NOMO-1 treated with DMSO at 0.1 percent for 48 hours (cell line): ENCODE measurements around the gene CDKAL1.
A peak's percentile ranks its signal among the peaks of the same experiment; 100 is the strongest.
"Not testable (repeated sequence)": the region's sequence is repeated elsewhere in the genome, so short reads cannot be mapped to it uniquely, and the experiment has no call there.

Experiments used
- DNase-seq: peaks from one replicate; lab custom pipeline; 2025; ENCODE audit not compliant: unreplicated experiment; lab: John Stamatoyannopoulos, UW

Gene CDKAL1

DNA sequence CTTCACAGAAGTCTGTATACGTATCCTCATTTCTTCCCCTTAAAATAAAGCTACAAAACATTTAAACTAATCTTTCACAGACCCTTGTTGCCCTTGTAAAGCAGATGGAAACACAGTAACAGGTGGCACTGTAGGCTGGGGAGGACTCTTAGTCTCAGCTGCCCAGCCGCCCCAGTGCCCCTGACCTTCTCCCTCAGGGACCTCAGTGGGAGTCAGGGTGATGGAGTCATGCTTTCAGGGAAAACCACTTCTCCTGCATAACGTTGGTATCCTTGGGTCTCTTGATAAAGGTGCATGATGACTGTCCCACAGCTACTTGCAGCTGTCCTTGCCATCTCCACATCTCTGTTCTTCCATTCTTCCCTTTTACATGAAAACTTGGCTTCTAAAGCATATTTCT is 198.6 kb downstream of the CDKAL1 start:
- DNase-seq, result no peak

DNA sequence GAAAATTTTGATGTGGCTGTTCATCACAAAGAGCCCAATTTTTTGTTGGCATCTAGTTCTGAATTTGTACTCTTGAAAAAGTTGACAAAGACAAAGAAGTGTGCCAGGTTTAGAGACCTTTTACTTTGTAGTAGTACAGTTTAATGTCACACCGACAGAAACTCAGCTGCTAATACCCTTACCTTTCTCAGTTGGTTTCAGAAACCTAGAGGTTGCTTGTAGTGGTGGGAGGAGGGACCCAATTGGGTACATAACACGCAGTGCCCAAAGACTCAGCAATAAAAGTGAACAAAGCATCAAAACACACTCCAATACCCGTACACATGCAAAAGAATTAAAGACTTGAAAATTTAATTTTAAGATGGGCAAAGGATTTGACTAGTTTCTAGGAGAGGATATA is 203.7 kb downstream of the CDKAL1 start:
- DNase-seq, result no peak

DNA sequence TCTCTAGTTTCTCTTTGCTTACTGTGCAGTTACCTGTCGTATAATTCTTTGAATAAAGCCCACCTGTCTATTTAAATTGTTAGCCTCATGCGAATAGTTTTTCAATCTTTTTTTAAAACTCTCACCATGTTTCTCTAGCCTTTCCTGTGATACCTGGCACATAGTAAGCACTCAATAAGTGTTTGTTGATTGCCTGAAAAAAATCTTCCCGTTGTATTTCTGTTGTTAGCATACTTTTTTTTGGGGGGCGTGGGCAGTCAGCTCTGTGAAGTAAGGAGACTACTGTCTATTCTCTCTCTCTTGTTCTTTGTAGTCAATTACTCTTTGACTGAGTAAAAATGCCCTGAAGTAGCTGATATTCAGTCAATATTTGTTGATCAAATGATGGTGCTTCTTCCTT is 205.8 kb downstream of the CDKAL1 start:
- DNase-seq, result no peak

DNA sequence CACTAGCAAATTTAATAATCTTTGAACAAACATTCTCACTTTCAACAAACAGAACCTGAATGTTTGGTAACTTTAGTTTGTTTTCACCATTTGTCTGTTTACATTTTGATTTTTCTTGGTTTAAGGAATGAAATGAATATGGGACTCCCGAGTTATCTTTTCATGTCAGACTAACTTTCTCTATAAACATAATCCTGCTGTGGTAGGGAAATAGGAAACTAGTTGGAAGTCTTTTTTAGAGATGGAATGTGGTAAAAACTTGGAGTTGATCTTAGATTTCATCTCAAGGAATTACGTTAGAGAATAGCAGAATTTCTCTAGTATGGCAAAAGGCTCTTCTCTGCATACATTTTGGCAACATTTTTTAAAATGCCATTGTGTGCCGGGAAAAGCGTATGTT is 206.5 kb downstream of the CDKAL1 start:
- DNase-seq, result no peak

DNA sequence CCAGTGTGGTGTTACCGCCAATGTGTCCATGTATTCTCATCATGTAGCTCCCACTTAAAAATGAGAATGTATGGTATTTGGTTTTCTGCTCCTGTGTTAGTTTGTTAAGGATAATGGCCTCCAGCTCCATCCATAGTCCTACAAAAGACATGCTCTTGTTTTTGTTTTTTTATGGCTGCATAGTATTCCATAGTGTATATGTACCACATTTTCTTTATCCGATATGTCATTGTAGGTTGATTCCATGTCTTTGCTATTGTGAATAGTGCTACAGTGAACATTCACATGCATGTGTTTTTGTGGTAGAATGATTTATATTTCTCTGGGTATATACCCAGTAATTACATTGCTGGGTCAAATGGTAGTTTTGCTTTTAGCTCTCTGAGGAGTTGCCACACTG is 207.2 kb downstream of the CDKAL1 start:
- DNase-seq, result no peak

DNA sequence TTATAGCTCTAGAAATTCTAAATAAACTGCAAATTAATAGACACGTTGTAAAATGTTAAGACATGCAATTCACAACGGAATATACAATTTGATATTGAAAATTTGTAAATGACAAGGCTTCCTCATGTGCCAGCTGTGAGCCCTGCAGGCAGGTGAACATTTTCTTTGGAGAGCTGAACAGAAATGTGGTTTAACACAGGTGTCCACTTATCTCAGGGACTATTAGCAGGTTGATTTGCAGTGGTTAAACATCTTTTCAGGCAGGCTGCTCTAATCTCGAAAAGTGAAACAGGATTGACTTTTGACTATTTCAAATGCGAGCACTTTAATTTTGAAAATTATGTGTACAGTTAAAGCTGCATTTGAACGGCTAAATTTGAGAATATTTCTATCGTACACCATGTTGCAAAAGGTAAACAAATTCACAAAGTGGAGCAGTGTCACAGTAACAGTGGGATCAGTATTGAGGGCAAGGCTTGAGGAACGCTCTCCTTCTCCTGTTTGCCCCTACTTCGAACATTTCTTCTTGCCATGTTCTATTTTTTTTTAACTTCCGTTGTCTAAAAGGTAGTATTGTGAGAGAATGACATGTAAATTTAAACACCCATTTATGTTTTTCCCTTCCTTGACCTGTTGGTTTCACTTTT is 210.8 kb downstream of the CDKAL1 start:
- DNase-seq, result no peak

DNA sequence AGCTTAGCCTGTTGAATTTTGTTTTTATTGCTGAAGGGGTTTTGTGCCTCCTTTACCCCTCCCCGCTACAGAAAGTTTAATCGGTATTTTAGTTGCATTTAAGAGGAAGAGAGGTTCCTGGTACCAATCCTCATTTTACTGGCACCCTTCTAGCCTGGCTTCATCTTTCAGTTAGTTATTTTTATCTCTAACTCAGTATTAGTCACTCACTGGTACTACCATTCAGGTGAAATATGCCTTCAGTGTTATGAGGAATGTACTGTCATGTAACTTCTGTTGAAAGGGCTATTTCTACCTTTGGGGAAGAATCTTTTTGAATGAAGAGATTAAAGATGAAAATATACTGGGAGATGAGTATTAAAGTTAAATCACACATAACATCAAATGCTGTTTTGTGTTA is 211.8 kb downstream of the CDKAL1 start:
- no peak for DNase-seq

DNA sequence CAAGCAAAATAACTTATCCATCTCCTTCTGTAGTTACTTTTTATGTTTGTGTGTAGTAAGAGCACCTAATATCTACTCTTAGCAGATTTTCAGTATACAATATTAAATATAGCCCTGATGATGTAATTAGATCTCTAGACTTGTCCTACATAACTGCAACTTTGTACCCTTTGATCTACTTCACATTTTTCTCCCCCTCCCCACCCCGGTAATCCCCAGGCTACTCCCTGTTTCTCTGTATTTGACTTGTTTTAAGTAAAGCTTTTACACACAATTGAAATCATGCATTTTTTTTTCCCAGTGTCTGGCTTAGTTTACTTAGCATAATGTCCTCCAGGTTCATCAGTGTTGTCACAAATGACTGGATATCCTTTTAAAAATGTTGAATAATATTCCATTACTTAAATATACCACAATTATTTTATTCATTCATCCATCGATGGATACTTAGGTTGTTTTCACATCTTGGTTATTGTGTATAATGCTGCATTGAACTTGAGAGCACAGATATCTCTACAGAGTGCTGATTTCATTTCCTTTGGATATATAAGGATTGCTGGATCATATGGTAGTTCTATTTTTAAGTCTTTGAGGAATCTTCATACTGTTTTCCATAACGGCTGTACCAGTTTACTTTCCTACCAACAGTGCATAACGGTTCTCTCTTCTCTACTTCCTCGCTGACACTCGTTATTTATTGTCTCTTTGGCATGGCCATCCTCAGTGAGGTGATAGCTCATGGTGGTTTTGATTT is 212.7 kb downstream of the CDKAL1 start:
- no peak for DNase-seq

DNA sequence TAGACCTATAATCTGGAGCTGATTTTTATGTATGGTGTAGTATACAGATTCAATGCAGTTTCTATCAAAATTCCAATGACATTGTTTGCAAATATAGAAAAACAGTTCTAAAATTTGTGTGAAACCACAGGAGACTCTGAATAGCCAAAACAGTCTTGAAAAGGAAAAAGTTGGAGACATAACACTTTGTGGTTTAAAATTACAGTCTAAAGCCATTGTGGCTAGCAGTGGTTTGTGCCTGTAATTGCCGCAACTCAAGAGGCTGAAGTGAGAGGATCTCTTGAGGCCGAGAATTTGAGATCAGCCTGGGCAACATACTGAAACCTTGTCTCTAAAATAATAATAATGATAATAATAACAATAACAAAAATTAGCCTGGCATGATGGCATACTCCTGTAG is 213.7 kb downstream of the CDKAL1 start:
- DNase-seq, result no peak

DNA sequence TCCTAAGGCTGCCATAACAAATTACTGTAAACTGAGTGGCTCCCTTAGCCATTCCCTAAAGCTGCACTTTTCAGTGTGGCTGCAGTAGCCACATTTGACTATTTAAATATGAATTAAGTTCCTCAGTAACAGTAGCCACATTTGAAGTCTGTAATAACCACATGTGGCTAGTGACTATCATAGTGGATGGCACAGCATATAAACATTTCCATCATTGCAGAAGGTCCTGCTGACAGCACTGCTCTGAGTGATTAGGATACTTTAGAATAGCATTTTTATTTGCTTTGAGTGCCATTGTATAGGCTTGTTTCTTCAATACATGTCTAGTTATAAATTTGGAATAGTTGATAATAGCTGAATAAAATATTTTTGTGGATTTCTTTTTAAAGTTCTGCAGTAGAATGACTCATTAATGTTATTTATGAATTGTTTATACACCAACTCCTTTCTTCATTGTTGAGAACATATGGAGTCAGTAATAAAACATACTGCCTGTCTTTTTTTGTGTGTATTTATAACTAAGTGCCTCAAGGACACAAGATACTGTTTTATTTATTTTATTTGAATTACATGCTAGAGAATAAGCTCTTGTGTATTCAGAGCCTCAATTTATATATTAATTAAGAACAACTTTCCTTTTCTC is 217.2 kb downstream of the CDKAL1 start:
- DNase-seq, result no peak

DNA sequence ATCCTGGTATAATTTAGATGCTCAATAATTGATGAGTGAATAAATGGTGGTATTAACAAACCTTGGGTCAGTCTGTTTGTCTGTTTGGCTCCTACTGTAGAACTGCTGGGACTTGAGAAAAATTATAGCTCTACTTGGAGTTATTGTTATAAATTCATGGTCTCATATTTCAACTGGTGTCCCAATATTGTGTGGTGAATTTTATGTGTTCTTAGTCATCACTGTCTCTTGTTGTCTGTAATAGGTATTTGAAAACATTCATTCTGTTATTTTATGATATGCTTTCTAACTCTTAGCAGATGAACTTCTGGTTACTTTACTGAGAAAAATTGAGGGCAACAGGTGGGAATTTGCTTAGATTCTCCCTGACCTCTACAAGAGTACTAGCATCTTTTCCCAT is 221.4 kb downstream of the CDKAL1 start:
- DNase-seq, result no peak

DNA sequence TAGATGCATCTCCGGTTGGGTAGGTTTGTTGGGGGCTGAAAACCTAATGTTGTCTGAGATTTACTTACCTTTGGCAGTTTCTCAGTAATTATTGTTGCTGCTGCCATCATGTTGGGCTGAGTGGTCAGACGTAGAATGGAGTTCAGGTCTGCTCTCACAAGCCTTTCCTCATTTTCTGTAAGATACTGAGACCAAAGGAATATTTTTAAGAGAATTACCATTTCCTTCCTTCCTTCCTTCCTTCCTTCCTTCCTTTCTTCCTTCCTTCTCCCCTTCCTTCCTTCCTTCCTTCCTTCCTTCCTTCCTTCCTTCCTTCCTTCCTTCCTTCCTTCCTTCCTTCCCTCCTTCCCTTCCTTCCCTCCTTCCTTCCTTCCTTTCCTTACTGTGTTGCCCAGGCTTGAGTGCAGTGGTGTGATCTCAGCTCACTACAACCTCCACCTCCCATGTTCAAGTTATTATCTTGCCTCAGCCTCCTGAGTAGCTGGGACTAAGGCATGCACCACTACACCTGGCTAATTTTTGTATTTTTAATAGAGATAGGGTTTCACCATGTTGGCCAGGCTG is 222.4 kb downstream of the CDKAL1 start:
- not testable (repeated sequence) for DNase-seq

DNA sequence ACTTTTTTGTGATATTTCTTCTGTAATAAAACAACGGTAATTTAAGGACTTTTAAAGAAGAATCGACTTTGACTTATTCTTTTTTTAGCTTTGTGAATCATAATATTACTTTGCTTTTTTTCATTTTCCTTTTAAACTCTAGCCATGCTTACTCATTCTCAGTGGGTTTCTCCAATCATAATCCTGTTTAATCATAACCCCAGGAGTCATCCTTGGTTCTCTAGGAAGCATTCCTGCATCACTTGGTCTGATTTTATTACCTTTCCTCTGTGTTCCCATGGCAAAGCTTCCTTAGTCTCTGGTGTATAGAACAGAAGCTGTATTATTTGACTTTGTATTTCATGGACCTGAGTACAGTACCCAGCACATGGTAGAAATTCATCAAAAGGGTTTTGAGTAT is 223.5 kb downstream of the CDKAL1 start:
- DNase-seq, result no peak

DNA sequence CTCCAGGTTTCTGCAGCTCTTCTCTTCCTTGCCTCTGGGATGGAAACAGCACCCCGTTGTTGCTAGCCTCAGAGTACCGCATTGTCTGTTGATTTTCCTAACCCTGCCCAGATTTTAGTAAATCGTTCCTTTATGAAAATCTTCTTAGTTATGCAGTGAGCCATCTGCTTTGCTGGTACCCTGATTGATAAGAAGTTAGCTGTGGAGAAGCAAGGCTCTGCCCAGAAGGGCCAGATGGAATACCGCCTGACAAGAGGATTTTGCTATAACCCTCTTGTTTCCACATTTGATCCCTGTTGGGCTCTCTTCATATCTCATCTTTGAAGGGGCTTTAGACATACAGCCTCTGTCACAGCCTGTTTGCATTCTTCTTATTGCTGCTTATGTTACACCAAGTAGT is 229.0 kb downstream of the CDKAL1 start:
- DNase-seq, result no peak

DNA sequence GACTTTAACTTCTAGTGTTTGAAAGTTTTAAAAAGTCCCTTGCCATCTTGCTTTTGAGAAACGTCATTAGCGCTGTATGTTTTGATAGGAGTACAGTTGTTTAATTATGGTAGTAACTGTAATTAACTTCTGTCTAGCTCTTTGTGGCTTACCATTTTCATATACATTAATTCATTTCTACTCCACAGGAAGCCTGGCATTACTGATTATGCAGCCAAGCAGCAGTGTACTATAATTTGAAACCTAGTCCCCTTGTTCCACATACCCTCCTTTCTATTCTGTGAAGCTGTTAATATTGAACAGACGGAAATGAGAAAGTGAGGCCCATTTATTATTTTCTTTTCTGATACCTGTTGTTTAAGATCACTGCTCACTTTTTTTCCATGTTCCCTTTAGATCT is 235.4 kb downstream of the CDKAL1 start:
- no peak for DNase-seq

DNA sequence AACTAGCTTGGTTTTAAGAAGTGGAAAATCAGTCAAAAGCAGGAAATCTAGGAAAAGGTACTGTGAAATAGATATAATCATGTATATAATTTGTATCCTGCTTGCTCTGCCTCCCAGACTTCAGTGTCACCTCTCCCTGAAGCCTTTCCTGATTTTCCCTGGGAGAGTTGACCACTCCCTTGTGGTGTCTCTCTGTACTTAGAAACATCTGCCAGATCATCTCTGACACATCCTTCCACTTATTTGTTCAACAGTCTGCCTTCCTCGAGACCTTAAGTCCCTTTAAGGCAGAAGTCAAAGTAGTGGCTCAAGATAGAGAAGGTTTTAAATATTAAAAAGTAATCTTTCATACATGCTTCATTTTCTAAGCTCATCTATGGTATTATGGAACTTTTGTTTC is 236.5 kb downstream of the CDKAL1 start:
- peak; percentile 38 for DNase-seq

DNA sequence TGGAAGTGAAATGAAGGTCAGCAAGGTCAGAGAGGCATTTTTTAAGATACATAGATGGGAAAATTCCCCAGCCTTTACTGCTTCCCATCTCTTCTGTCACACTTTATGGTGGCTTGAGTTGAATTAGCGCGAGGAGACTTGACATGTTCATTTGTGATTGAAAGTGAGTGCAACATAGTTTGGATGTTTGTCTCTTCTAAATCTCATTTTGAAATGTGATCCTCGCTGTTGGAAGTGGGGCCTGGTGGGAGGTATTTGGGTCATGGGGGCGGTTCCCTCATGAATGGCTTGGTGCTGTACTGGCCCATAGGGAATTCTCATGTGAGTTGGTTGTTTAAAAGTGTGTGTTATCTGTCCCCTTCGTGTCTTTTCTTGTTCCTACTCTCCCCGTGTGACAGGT is 237.2 kb downstream of the CDKAL1 start:
- DNase-seq, result no peak

DNA sequence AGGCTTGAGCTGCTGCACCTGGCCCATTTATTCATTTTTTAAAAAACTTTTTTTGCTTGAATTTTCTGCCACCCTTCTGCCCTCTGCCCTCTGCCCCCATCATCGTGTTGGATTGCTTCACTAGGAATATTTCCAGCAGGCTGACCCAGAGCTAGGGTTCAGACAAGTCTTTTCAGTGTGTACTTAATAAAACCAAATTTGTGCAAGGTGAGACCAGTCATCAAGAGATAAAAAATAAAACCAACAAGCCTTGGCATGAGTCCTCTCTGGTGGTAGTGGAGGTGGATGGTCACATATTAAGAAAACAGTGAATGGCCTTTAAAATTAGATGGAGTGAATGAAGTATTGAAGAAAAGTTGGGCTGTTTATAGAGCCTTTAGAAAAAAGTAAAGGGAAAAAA is 239.6 kb downstream of the CDKAL1 start:
- DNase-seq, result no peak

DNA sequence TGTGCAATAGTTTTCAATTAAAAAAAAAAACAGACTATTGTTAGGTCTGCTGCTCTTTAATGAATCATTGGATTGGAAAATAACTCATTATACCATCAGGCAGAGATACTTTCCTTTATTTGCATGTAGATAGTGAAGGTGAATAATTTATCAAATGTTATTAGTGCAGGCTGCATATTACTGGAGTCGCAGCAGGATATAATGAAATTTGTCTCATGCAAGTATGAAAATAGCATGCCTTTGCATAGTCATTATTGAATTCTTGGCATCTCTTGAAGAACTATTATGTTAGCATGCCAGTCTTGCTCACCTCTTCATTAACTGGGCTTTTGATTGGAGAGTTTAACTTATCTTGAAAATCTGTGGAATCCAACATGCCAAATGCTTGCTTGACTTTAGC is 241.7 kb downstream of the CDKAL1 start:
- no peak for DNase-seq

DNA sequence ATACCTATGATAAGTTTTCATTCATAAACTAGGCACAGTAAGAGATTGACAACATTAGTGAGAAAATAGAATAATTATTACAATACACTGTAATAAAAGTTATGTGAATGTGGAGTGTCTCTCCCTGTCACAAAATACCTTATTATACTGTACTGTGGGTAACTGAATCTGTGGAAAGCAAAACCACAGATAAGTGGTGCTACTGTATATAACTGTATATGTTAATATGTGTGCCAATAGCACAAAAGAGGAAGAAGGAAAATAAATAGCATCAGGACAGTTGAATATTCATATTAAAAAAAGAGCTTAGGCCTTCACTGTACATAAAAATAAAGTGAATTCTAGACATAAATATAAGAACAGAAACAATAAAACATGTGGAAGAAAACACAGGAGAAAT is 243.5 kb downstream of the CDKAL1 start:
- DNase-seq, result peak; percentile 54

DNA sequence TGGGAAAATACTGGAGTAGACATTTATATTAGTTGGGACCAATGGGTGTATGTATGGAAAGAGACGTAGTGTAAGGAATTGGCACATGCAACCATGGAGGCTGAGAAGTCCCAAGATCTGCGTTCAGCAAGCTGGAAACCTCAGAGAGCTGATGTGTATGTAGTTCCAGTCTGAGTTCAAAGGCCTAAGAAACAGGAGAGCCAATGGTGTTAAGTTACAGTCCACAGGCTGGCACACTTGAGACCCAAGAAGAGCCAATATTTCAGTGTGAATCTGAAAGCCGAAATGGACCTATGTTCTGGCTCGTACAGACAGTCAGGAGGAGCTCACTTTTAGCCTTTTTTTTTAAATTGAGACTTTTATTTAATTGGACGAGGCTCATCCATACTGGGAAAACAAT is 244.2 kb downstream of the CDKAL1 start:
- DNase-seq, result no peak

DNA sequence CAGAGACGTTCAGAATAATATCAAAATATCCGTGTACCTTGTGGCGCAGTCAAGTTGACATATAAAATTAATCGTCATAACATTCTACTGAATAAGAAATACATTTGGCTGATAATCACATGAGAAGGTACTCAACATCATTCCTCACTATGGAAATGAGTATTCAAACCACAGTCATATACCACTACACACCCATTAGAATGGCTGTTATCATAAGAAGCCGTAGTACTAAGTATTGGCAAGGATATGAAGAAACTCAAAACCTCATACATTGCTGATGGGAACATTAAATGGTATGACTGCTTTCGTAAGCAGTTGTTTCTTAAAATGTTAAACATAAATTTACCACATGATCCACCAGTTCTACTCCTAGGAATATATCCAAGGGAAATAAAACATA is 244.7 kb downstream of the CDKAL1 start:
- DNase-seq, result no peak
